Nephron (organoid): ENCODE results near the gene PTPRN2.

Experiments
- H3K27ac Mint-ChIP-seq, 3 experiments: 2 replicates each; pipeline ENCODE4 v1.8.0; 2020; ENCODE audit warnings: mixed read lengths in 3 of 3, mild to moderate bottlenecking in 2 of 3, moderate library complexity in 1 of 3
- H3K27me3 Mint-ChIP-seq: 2 replicates; pipeline ENCODE4 v1.8.0; 2021; ENCODE audit warnings: low read depth, mild to moderate bottlenecking, moderate library complexity, mixed read lengths
- H3K36me3 Mint-ChIP-seq: 2 replicates; pipeline ENCODE4 v1.8.0; 2020; ENCODE audit warnings: low read depth, mixed read lengths
- H3K4me1 Mint-ChIP-seq: 2 replicates; pipeline ENCODE4 v1.8.0; 2020; ENCODE audit warnings: mixed read lengths
- H3K4me3 Mint-ChIP-seq, 3 experiments: 2 replicates each; pipeline ENCODE4 v1.8.0; 2020; ENCODE audit warnings: mild to moderate bottlenecking in 3 of 3, mixed read lengths in 3 of 3, moderate library complexity in 2 of 3
- H3K9me3 Mint-ChIP-seq: 2 replicates; pipeline ENCODE4 v1.8.0; 2020; ENCODE audit warnings: mixed read lengths
- CTCF ChIP-seq, 3 experiments: fragments of 200-600 bp; sonication (generic); IDR thresholded peaks; one replicate each; pipeline ENCODE4 v1.5.0; 2021; ENCODE audit warnings: antibody characterized with exemption in 3 of 3; ENCODE audit not compliant: unreplicated experiment in 3 of 3

The PTPRN2 gene

DNA sequence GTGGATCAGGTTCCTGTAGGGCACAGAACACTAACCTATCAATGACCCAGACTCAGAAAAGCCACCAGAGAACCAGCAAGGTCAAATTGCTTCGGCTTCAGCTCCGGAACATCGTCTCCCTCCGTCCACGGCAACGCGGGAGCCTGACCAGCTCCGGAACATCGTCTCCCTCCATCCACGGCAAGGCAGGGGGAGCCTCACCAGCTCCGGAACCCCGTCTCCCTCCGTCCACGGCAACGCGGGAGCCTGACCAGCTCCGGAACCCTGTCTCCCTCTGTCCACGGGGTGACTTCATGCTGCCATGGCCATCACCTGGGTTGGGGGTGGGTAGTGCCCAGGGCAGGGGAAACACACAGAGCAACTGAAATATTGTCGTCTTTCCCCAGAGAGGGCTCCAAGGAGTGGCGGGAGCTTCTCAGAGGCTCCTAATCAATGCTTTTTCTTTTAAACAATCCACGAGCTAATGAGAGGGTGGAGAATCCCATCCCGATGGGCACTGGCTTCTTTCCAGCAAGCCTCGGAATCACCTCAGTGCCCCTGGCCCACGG, 847.3 kb downstream of the PTPRN2 start:
- H3K36me3 Mint-ChIP-seq: no peaks in the 10 kb centered on the region
- no peak for TF ChIP-seq CTCF (IDR thresholded peaks at IDR 0.05; ENCODE audit: unreplicated experiment in 3 of 3)
- H3K9me3 Mint-ChIP-seq: no peaks in the 10 kb centered on the region
- H3K4me1 Mint-ChIP-seq: peaks cover 25% of the 10 kb centered on the region
- H3K27ac Mint-ChIP-seq: peak overlapping the region; percentile 15 to 42 (median 21)
- no peak overlapping the region for H3K4me3 Mint-ChIP-seq
- H3K27me3 Mint-ChIP-seq: peaks cover 65% of the 10 kb centered on the region

DNA sequence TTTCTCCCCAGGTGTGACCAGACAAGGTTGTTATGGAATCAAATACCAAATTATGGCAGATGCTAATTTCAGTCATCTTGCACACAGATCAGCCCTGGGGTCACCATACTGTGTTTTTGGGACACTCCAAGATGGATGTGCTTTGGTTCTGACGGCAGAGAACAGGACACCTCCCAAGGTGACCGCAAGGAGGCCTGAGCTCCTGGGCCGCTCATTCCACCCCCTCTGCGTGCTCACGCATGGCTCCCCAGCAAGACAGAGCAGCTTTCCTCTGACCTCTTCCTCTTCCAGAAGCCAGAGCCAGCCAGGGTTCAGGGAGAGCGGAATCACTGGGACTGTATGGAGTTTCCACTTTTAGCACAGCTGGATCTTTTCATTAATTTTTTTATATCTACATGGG, 848.0 kb downstream of the PTPRN2 start:
- TF ChIP-seq CTCF (IDR thresholded peaks at IDR 0.05; ENCODE audit: unreplicated experiment in 3 of 3): no peak
- Mint-ChIP-seq H3K27me3 (peaks cover 71% of the 10 kb centered on the region), H3K9me3 (no peaks in the 10 kb centered on the region), H3K36me3 (no peaks in the 10 kb centered on the region), H3K27ac (peak overlapping the region; percentile 15 to 42 (median 21)), H3K4me1 (peaks cover 25% of the 10 kb centered on the region), H3K4me3 (no peak overlapping the region)

GRCh38 chr7:157739031-157739430, 848.6 kb downstream of the PTPRN2 start:
- H3K9me3 Mint-ChIP-seq: no peaks in the 10 kb centered on the region
- no peak overlapping the region for H3K27ac Mint-ChIP-seq
- H3K27me3 Mint-ChIP-seq: peaks cover 78% of the 10 kb centered on the region
- TF ChIP-seq CTCF (IDR thresholded peaks at IDR 0.05; ENCODE audit: unreplicated experiment in 3 of 3): no peak
- H3K36me3 Mint-ChIP-seq: no peaks in the 10 kb centered on the region
- peaks cover 25% of the 10 kb centered on the region for H3K4me1 Mint-ChIP-seq
- H3K4me3 Mint-ChIP-seq: no peak overlapping the region

DNA sequence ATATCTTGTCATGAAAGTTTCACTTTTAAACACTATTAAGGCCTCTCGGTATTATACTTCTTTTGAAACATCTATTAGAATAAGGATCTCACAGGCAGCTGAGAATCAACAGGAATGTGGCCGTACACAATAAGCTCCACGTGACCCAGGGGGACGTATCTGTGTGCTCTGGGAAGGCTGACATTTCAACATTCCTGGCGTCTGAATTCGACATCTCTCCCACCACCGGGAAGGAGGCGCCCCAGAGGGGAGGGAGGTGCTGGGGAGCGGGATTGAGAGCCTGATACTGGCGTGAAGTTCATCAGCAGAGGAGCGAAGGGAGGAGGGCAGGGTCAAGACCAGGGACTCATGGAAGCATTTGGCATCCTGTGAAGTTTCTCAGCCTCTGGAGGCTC, 849.6 kb downstream of the PTPRN2 start:
- Mint-ChIP-seq H3K36me3 (no peaks in the 10 kb centered on the region), H3K9me3 (no peaks in the 10 kb centered on the region), H3K27me3 (peaks cover 78% of the 10 kb centered on the region), H3K4me3 (peak overlapping the region; percentile 50 to 72 (median 70)), H3K4me1 (peaks cover 25% of the 10 kb centered on the region), H3K27ac (peak overlapping the region; percentile 42 to 51 (median 45))
- TF ChIP-seq CTCF (IDR thresholded peaks at IDR 0.05; ENCODE audit: unreplicated experiment in 3 of 3): no peak

DNA sequence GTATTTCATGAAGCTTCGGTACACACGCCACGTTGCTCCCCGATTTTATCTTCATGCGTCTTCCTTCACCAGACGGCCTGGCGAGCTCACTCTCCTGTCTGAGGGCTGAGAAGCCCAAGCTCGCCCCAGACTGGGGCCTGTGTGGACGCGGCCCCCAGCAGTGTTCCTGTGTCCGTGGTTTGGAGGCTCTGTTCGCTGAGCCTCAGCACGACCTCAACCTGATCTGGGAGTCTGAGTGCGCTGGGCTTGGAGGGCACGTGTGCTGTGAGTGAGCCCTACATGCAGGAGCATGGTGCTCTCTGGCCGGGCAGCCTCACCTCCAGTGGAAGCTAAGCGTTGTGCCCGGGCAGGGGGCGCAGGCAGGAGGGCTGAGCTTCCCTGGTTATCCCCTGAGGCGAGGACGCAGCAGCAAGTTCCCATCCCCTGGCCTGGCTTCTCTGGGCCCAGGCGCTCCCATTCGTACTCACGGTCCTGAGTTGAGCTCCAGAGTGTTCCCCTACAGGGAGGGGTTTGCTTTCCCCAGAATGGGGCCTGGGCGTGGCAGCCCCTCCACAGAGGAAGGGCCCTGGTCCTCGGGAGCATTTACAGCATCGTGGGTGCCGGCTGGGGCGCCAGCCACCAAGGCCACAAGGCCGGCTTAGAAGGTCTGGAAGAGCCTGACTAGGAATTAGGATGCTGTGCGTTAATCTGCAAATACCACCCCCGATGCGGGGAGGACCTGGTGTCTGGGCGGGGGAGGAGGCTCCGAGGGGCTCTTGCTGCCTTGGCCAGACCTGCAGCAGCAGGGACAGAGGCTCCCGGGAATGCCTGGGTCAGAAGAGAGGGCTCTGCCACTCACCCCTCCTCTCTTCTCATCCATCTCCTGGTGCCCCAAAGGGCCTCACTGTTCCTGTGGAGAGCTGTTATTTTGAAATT, 850.2 kb downstream of the PTPRN2 start:
- peaks cover 79% of the 10 kb centered on the region for H3K27me3 Mint-ChIP-seq
- no peaks in the 10 kb centered on the region for H3K36me3 Mint-ChIP-seq
- no peak for TF ChIP-seq CTCF (IDR thresholded peaks at IDR 0.05; ENCODE audit: unreplicated experiment in 3 of 3)
- H3K27ac Mint-ChIP-seq: peak overlapping the region; percentile 42 to 51 (median 45)
- H3K9me3 Mint-ChIP-seq: no peaks in the 10 kb centered on the region
- H3K4me3 Mint-ChIP-seq: peak overlapping the region; percentile 50 to 72 (median 70)
- H3K4me1 Mint-ChIP-seq: peaks cover 25% of the 10 kb centered on the region
